GM23338 (cell line): ENCODE data around the gene CACNA1B. TPM values are rescaled to one million over a fixed set of nuclear protein-coding genes. Genes with fewer than 3 reads are reported as not detected.

Experiments
- ATAC-seq: fragments of 200-7000 bp; cut with Tn5 transposase; 3 replicates; pipeline ENCODE4 v1.9.1; 2020
- DNase-seq: peaks from one replicate; pipeline ENCODE4 v3.0.0-alpha.2; 2015; ENCODE audit warnings: low spot score
- H2AFZ ChIP-seq: fragments of 200-600 bp; sonication (generic); 2 replicates; pipeline ENCODE4 v1.8.0; 2016; ENCODE audit warnings: antibody characterized with exemption, mild to moderate bottlenecking, moderate library complexity
- H3F3A ChIP-seq: fragments of 200-600 bp; sonication (generic); replicated peaks from 2 replicates; pipeline ENCODE4 v1.8.0; 2017; ENCODE audit warnings: antibody characterized with exemption, mixed run types, low read depth
- H3K27ac ChIP-seq: fragments of 200-600 bp; sonication (generic); 2 replicates; pipeline ENCODE4 v1.6.1; 2016; ENCODE audit warnings: low read depth
- H3K27me3 ChIP-seq: fragments of 200-600 bp; sonication (generic); 2 replicates; pipeline ENCODE4 v1.8.0; 2016; ENCODE audit warnings: mild to moderate bottlenecking, mixed run types, moderate library complexity; ENCODE audit not compliant: insufficient read depth
- H3K36me3 ChIP-seq: fragments of 200-600 bp; sonication (generic); 2 replicates; pipeline ENCODE4 v1.8.0; 2016; ENCODE audit warnings: mild to moderate bottlenecking; ENCODE audit not compliant: insufficient read depth
- H3K4me1 ChIP-seq: fragments of 200-600 bp; sonication (generic); 2 replicates; pipeline ENCODE4 v1.8.0; 2016; ENCODE audit warnings: mild to moderate bottlenecking, moderate library complexity; ENCODE audit not compliant: insufficient read depth
- H3K4me2 ChIP-seq: fragments of 200-600 bp; sonication (generic); 2 replicates; pipeline ENCODE4 v1.7.1; 2017; ENCODE audit warnings: mixed run types
- H3K4me3 ChIP-seq: fragments of 200-600 bp; sonication (generic); 2 replicates; pipeline ENCODE4 v1.6.1; 2016; ENCODE audit warnings: mixed run types
- H3K79me2 ChIP-seq: fragments of 200-600 bp; sonication (generic); replicated peaks from 2 replicates; pipeline ENCODE4 v1.8.0; 2017; ENCODE audit warnings: mild to moderate bottlenecking; ENCODE audit not compliant: insufficient read depth
- H3K9me2 ChIP-seq: fragments of 200-600 bp; sonication (generic); 2 replicates; pipeline ENCODE4 v1.8.0; 2017; ENCODE audit not compliant: insufficient read depth
- H4K20me1 ChIP-seq: fragments of 200-600 bp; sonication (generic); replicated peaks from 2 replicates; pipeline ENCODE4 v1.8.0; 2017; ENCODE audit warnings: mild to moderate bottlenecking; ENCODE audit not compliant: insufficient read depth
- H3K27ac Mint-ChIP-seq: 2 replicates; pipeline ENCODE4 v1.8.0; 2020; ENCODE audit warnings: inconsistent platforms, mild to moderate bottlenecking, moderate library complexity, mixed read lengths
- H3K27me3 Mint-ChIP-seq: 3 replicates; pipeline ENCODE4 v1.8.0; 2022; ENCODE audit warnings: low read depth, mild to moderate bottlenecking, moderate library complexity, mixed read lengths, inconsistent platforms; ENCODE audit not compliant: insufficient read depth, poor library complexity
- H3K36me3 Mint-ChIP-seq: 3 replicates; pipeline ENCODE4 v1.8.0; 2021; ENCODE audit warnings: low read depth, mild to moderate bottlenecking, inconsistent platforms, moderate library complexity, mixed read lengths
- H3K4me1 Mint-ChIP-seq: 3 replicates; pipeline ENCODE4 v1.8.0; 2020; ENCODE audit warnings: mild to moderate bottlenecking, inconsistent platforms, mixed read lengths
- H3K4me3 Mint-ChIP-seq: 3 replicates; pipeline ENCODE4 v1.8.0; 2021; ENCODE audit warnings: moderate library complexity, mild to moderate bottlenecking, inconsistent platforms, mixed read lengths
- H3K9me3 Mint-ChIP-seq: 3 replicates; pipeline ENCODE4 v1.8.0; 2020; ENCODE audit warnings: moderate library complexity, mild to moderate bottlenecking, inconsistent platforms, mixed read lengths
- CREB1 ChIP-seq: fragments of 250-450 bp; sonication (Bioruptor Pico); IDR thresholded peaks from 2 replicates; pipeline ENCODE4 v1.5.0; 2020; ENCODE audit warnings: low read depth, mild to moderate bottlenecking, moderate library complexity
- CTCF ChIP-seq, 2 experiments: fragments of 200-600 bp in 1 of 2; sonication (generic) in 1 of 2; conservative IDR thresholded peaks; 2 replicates each; pipeline versions ENCODE4 v1.5.1 to v1.6.1; 2016 to 2017; ENCODE audit warnings: antibody characterized with exemption in 2 of 2, low read depth in 2 of 2, mild to moderate bottlenecking in 2 of 2, moderate library complexity in 1 of 2
- ETS1 ChIP-seq: IDR thresholded peaks from 2 replicates; pipeline ENCODE4 v1.6.1; 2016; ENCODE audit warnings: antibody characterized with exemption
- EZH2 ChIP-seq: fragments of 200-600 bp; sonication (generic); IDR thresholded peaks from one replicate; pipeline ENCODE4 v1.8.0; 2017; ENCODE audit warnings: antibody characterized with exemption, mild to moderate bottlenecking, low read depth; ENCODE audit not compliant: unreplicated experiment
- EZH2phosphoT487 ChIP-seq: fragments of 200-600 bp; sonication (generic); IDR thresholded peaks from one replicate; pipeline ENCODE4 v1.8.1; 2018; ENCODE audit warnings: antibody characterized with exemption; ENCODE audit not compliant: unreplicated experiment
- JUNB ChIP-seq: IDR thresholded peaks from one replicate; pipeline ENCODE4 v1.6.1; 2016; ENCODE audit warnings: antibody characterized with exemption; ENCODE audit not compliant: unreplicated experiment
- NANOG ChIP-seq: IDR thresholded peaks from 2 replicates; pipeline ENCODE4 v1.6.1; 2016; ENCODE audit warnings: antibody characterized with exemption, borderline replicate concordance
- POLR2AphosphoS5 ChIP-seq: IDR thresholded peaks from 2 replicates; pipeline ENCODE4 v1.6.1; 2016; ENCODE audit warnings: antibody characterized with exemption, low read depth
- REST ChIP-seq: IDR thresholded peaks from one replicate; pipeline ENCODE4 v1.6.1; 2018; ENCODE audit warnings: antibody characterized with exemption; ENCODE audit not compliant: unreplicated experiment
- STAT1 ChIP-seq: IDR thresholded peaks from one replicate; pipeline ENCODE4 v1.6.1; 2016; ENCODE audit warnings: antibody characterized with exemption; ENCODE audit not compliant: unreplicated experiment
- ZNF114 ChIP-seq: fragments of 250-450 bp; sonication (Bioruptor Pico); IDR thresholded peaks from 2 replicates; pipeline ENCODE4 v1.5.0; 2020; ENCODE audit warnings: mild to moderate bottlenecking, moderate library complexity
- ZNF331 ChIP-seq: fragments of 250-450 bp; sonication (Bioruptor Pico); IDR thresholded peaks from 2 replicates; pipeline ENCODE4 v1.5.0; 2020; ENCODE audit warnings: low read depth, mild to moderate bottlenecking, moderate library complexity
- ZNF462 ChIP-seq: fragments of 250-450 bp; sonication (Bioruptor Pico); IDR thresholded peaks from 2 replicates; pipeline ENCODE4 v1.5.0; 2020; ENCODE audit warnings: mild to moderate bottlenecking, moderate library complexity
- polyA plus RNA-seq: library from polyadenylated mRNA; unstranded; fragments of >200 nt; fragmentation: Nextera tagmentation; extraction: Ambion mirVana; gene quantifications from 2 replicates; pipeline ENCODE4 v1.2.1, GENCODE V29; 2016
- total RNA-seq: library from RNA; depleted of rRNA; stranded (reverse); fragments of >200 nt; shearing (Covaris generic); gene quantifications from 2 replicates; pipeline ENCODE4 v1.2.3, GENCODE V29; 2014

Gene CACNA1B
- total and polyA plus RNA-seq, 2 experiments from 2014 or later: 1.1 to 10.4 TPM

- Mint-ChIP-seq H3K4me3 (no peak overlapping the region), H3K4me1 (peaks cover 51% of the 10 kb centered on the region), H3K36me3 (peaks cover 4% of the 10 kb centered on the region; the same call in 1 of the 3 replicates), H3K27ac (no peak overlapping the region), H3K9me3 (no peaks in the 10 kb centered on the region), H3K27me3 (peaks cover 9% of the 10 kb centered on the region)
- H3F3A ChIP-seq: 0 out of 2 replicates have a peak, but pooled peaks cover 2% of the 10 kb centered on the region
- DNase-seq (no peak), ATAC-seq (no peak)
- no peaks in the 10 kb centered on the region for H3K36me3 ChIP-seq
- H3K27me3 ChIP-seq: no peaks in the 10 kb centered on the region
- TF ChIP-seq ZNF114 (no peak), EZH2 (no peak), CTCF (conservative IDR thresholded peaks at IDR 0.05; ENCODE audit: low read depth in 2 of 2) (no peak), NANOG (no peak), REST (no peak), EZH2phosphoT487 (no peak), STAT1 (no peak), ZNF331 (no peak), ZNF462 (CRISPR knock-in tag) (no peak), POLR2AphosphoS5 (no peak), ETS1 (no peak), CREB1 (CRISPR knock-in tag) (no peak), JUNB (no peak)
- H3K27ac ChIP-seq: no peak overlapping the region
- no peak overlapping the region for H2AFZ ChIP-seq
- peaks cover 30% of the 10 kb centered on the region for H3K4me1 ChIP-seq
- H3K4me2 ChIP-seq: no peak overlapping the region
- H3K4me3 ChIP-seq: no peak overlapping the region
- no peaks in the 10 kb centered on the region for H3K9me2 ChIP-seq
- no peaks in the 10 kb centered on the region for H3K79me2 ChIP-seq
- no peaks in the 10 kb centered on the region for H4K20me1 ChIP-seq
Observed at GRCh38 chr9:138071292-138071691, 193.7 kb downstream of the CACNA1B start.
